Measurements from ENCODE around the gene S100A9. TPM values are rescaled to one million over a fixed set of nuclear protein-coding genes. Genes with fewer than 3 reads are reported as not detected.

Gene S100A9
- total RNA-seq, 1 donor from 2014 or later: 1,065 TPM

GRCh38 chr1:153370146-153370545 is 12.5 kb downstream of the S100A9 start:
- DNase-seq (ENCODE audit: extremely low spot score, unreplicated experiment): no peak
- Mint-ChIP-seq H3K4me1 (ENCODE audit: unreplicated experiment) (peaks cover 3% of the 10 kb centered on the region), H3K4me3 (no peak overlapping the region), H3K36me3 (no peaks in the 10 kb centered on the region), H3K9me3 (no peaks in the 10 kb centered on the region), H3K27ac (peak overlapping the region; percentile 75), H3K27me3 (peaks cover 8% of the 10 kb centered on the region)
- no peak for TF ChIP-seq CTCF (conservative IDR thresholded peaks at IDR 0.05)

GRCh38 chr1:153371231-153371630 is 13.6 kb downstream of the S100A9 start:
- H3K27ac Mint-ChIP-seq: no peak overlapping the region
- DNase-seq (ENCODE audit: extremely low spot score, unreplicated experiment): no peak
- no peaks in the 10 kb centered on the region for H3K36me3 Mint-ChIP-seq
- no peak overlapping the region for H3K4me3 Mint-ChIP-seq
- H3K4me1 Mint-ChIP-seq (ENCODE audit: unreplicated experiment): no peaks in the 10 kb centered on the region
- no peaks in the 10 kb centered on the region for H3K9me3 Mint-ChIP-seq
- no peak for TF ChIP-seq CTCF (conservative IDR thresholded peaks at IDR 0.05)
- H3K27me3 Mint-ChIP-seq: peaks cover 2% of the 10 kb centered on the region

GRCh38 chr1:153372571-153372970 is 14.9 kb downstream of the S100A9 start:
- no peak for TF ChIP-seq CTCF (conservative IDR thresholded peaks at IDR 0.05)
- DNase-seq (ENCODE audit: extremely low spot score, unreplicated experiment): no peak
- no peaks in the 10 kb centered on the region for H3K9me3 Mint-ChIP-seq
- no peak overlapping the region for H3K27ac Mint-ChIP-seq
- no peak overlapping the region for H3K4me3 Mint-ChIP-seq
- peaks cover 2% of the 10 kb centered on the region for H3K27me3 Mint-ChIP-seq
- H3K4me1 Mint-ChIP-seq (ENCODE audit: unreplicated experiment): no peaks in the 10 kb centered on the region
- no peaks in the 10 kb centered on the region for H3K36me3 Mint-ChIP-seq

- H3K36me3 Mint-ChIP-seq: no peaks in the 10 kb centered on the region
- H3K4me1 Mint-ChIP-seq (ENCODE audit: unreplicated experiment): no peaks in the 10 kb centered on the region
- DNase-seq (ENCODE audit: extremely low spot score, unreplicated experiment): no peak
- peaks cover 2% of the 10 kb centered on the region for H3K27me3 Mint-ChIP-seq
- no peaks in the 10 kb centered on the region for H3K9me3 Mint-ChIP-seq
- no peak overlapping the region for H3K4me3 Mint-ChIP-seq
- no peak overlapping the region for H3K27ac Mint-ChIP-seq
- no peak for TF ChIP-seq CTCF (conservative IDR thresholded peaks at IDR 0.05)
Observed at GRCh38 chr1:153374071-153374470, 16.4 kb downstream of the S100A9 start.

GRCh38 chr1:153375511-153375910 is 17.9 kb downstream of the S100A9 start, which contains the start of gene S100A12:
Gene S100A12 (minus strand): TSS chr1:153375621. CDS start chr1:153374592, 1,029 bp downstream.
- no peaks in the 10 kb centered on the region for H3K9me3 Mint-ChIP-seq
- H3K36me3 Mint-ChIP-seq: no peaks in the 10 kb centered on the region
- H3K4me3 Mint-ChIP-seq: no peak within 1 kb of the TSS
- H3K27ac Mint-ChIP-seq: no peak within 1 kb of the TSS
- DNase-seq (ENCODE audit: extremely low spot score, unreplicated experiment): no peak
- no peaks in the 10 kb centered on the region for H3K27me3 Mint-ChIP-seq
- H3K4me1 Mint-ChIP-seq (ENCODE audit: unreplicated experiment): no peaks in the 10 kb centered on the region
- TF ChIP-seq CTCF (conservative IDR thresholded peaks at IDR 0.05): no peak

GRCh38 chr1:153379591-153379990 is 21.9 kb downstream of the S100A9 start:
- no peak for DNase-seq (ENCODE audit: extremely low spot score, unreplicated experiment)
- Mint-ChIP-seq H3K27ac (no peak overlapping the region), H3K9me3 (peaks cover 11% of the 10 kb centered on the region), H3K4me3 (no peak overlapping the region), H3K4me1 (ENCODE audit: unreplicated experiment) (no peaks in the 10 kb centered on the region), H3K27me3 (no peaks in the 10 kb centered on the region), H3K36me3 (no peaks in the 10 kb centered on the region)
- TF ChIP-seq CTCF (conservative IDR thresholded peaks at IDR 0.05): no peak

Measured in type B pancreatic cell (in vitro differentiated cells).